ENCODE results near the gene NDE1.

The NDE1 gene

DNA sequence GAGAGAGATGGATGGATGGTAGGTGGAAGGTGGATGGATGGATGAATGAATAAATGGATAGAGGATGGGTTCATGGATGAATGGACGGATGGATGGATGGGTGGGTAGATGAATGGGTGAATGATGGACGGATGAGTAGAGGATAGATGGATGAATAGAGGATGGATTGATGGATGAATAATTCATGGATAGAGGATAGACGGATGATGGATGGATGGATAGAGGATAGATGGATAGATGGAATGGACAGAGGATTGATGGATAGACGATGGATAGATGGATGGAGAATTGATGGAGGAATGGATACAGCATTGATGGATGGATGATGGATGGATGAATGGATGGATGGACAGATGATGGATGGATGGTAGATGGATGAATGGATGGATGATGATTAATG lies 115.1 kb downstream of the NDE1 start:
- in situ Hi-C loops (cut with HindIII; ENCODE audit: low sequenced_read_pairs), result no loop called here
- TF ChIP-seq, protein P1, sequence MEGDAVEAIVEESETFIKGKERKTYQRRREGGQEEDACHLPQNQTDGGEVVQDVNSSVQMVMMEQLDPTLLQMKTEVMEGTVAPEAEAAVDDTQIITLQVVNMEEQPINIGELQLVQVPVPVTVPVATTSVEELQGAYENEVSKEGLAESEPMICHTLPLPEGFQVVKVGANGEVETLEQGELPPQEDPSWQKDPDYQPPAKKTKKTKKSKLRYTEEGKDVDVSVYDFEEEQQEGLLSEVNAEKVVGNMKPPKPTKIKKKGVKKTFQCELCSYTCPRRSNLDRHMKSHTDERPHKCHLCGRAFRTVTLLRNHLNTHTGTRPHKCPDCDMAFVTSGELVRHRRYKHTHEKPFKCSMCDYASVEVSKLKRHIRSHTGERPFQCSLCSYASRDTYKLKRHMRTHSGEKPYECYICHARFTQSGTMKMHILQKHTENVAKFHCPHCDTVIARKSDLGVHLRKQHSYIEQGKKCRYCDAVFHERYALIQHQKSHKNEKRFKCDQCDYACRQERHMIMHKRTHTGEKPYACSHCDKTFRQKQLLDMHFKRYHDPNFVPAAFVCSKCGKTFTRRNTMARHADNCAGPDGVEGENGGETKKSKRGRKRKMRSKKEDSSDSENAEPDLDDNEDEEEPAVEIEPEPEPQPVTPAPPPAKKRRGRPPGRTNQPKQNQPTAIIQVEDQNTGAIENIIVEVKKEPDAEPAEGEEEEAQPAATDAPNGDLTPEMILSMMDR (IDR thresholded peaks at IDR 0.05; ENCODE audit: low read depth, low read length), result no peak
- DNase-seq (ENCODE audit: low read depth, low spot score), result no peak
- H3K4me3 ChIP-seq (ENCODE audit: low read depth, low read length), result no peak overlapping the region

DNA sequence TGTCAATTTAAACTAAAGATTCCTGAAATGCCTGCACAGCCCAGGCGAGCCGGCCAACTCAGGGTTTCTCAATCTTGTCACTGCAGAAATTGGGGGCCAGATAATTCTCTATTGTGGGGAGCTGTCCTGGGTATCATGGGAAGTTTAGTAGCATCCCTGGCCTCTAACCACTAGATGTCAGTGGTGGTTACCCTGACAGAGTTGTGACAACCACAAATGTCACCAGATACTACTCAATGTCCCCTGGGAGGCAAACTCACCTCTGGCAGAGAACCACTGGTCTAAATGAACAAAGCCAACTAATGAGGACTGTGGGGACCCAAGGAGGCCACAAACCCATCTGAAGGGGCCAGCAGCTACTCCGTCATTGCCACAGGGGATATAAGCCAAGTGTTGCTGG lies 115.8 kb downstream of the NDE1 start:
- no peak overlapping the region for H3K4me3 ChIP-seq (ENCODE audit: low read depth, low read length)
- TF ChIP-seq, protein P1 (IDR thresholded peaks at IDR 0.05; ENCODE audit: low read depth, low read length), result peak; percentile 78
- in situ Hi-C loops (cut with HindIII; ENCODE audit: low sequenced_read_pairs), result no loop called here
- no peak for DNase-seq (ENCODE audit: low read depth, low spot score)

DNA sequence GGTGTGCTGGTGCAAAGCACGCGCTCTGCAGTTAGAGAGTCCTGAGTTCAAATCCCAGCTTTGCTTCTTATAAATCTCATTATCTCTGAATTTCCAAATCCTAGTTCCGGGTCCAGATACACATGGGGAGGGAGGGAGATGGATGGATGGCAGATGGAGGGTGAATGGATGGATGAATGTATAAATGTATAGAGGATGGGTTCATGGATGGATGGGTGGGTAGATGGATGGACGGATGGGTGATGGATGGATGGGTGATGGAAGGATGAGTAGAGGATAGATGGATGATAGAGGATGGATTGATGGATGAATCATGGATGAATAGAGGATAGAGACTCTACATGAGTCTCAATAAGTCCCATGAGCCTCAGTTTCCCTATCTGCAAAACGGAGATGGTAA lies 116.9 kb downstream of the NDE1 start:
- in situ Hi-C loops (cut with HindIII; ENCODE audit: low sequenced_read_pairs), result no loop called here
- TF ChIP-seq, protein P1 (IDR thresholded peaks at IDR 0.05; ENCODE audit: low read depth, low read length), result no peak
- H3K4me3 ChIP-seq (ENCODE audit: low read depth, low read length), result no peak overlapping the region
- no peak for DNase-seq (ENCODE audit: low read depth, low spot score)

DNA sequence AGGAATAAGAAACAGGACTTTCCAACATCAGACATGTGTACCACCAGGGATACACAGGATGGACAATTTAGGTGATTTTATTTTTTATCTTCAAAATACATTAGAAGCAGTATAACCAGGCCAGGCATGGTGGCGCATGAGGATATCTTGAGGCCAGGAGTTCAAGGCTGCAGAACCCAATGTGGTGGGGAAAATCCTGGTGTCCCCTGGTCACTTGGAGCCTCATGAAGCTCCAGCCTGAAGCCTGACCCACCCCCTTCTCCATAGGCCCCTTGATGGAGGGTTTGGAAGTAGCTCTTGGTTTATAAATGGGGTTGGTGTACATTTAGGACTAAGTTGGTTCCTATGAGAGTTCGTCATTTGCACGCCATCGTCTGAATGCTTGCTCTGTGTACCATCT lies 118.2 kb downstream of the NDE1 start:
- in situ Hi-C loops (cut with HindIII; ENCODE audit: low sequenced_read_pairs), result no loop called here
- no peak for DNase-seq (ENCODE audit: low read depth, low spot score)
- no peak overlapping the region for H3K4me3 ChIP-seq (ENCODE audit: low read depth, low read length)
- TF ChIP-seq, protein P1 (IDR thresholded peaks at IDR 0.05; ENCODE audit: low read depth, low read length), result no peak

DNA sequence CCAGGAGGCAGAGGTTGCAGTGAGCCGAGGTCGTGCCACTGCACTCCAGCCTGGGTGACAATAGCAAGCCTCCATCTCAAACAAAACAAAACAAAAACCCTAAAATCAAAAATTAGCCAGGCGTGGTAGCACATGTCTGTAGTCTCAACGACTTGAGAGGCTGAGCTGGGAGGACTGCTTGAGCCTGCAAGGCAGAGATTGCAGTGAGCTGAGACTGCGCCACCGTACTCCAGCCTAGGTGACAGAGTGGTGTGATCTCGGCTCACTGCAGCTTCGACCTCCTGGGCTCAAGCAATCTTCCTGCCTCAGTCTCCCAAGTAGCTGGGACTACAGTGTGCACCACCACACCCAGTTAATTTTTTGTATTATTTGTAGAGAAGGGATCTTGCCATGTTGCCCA lies 119.2 kb downstream of the NDE1 start:
- DNase-seq (ENCODE audit: low read depth, low spot score), result no peak
- TF ChIP-seq, protein P1 (IDR thresholded peaks at IDR 0.05; ENCODE audit: low read depth, low read length), result no peak
- H3K4me3 ChIP-seq (ENCODE audit: low read depth, low read length), result no peak overlapping the region
- in situ Hi-C loops (cut with HindIII; ENCODE audit: low sequenced_read_pairs), result no loop called here

DNA sequence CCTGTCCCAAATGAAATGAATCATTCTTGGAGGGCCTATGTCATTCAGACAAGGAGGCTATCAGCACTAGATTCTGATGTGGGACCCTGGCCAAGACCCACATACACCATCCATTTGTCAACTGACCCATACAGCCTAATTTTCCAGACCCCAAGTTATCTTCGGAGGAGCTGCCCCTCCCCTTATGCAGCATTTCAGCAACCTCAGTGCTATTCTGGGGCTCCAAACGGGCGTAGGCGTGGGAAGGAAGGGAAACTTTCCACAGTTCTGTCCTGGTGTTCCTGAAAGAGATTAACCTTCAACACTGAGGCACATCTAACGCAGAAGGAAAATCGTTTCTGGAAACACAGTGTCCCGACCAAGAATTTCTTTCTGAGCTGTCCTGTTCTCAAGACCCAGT lies 120.1 kb downstream of the NDE1 start:
- TF ChIP-seq, protein P1 (IDR thresholded peaks at IDR 0.05; ENCODE audit: low read depth, low read length), result no peak
- in situ Hi-C loops (cut with HindIII; ENCODE audit: low sequenced_read_pairs), result no loop called here
- H3K4me3 ChIP-seq (ENCODE audit: low read depth, low read length), result no peak overlapping the region
- DNase-seq (ENCODE audit: low read depth, low spot score), result no peak

DNA sequence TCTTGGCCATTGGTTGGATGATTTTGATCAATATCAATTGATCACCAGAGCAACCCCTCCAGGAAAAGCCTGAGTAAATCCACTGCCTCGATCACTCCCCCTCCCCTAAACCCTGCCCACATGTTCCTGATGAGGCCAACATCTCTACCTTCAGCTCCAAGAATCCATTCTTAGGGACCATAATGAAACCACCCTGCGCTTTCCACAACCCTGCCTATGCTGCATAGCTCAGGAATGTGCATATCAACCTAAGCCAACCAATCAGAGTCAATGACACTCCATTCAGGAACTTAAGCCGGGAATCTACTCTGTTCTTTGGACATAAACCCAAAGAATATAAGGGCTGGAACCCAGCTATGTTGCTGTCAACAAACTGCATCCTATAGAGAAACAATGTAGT lies 120.5 kb downstream of the NDE1 start:
- no peak overlapping the region for H3K4me3 ChIP-seq (ENCODE audit: low read depth, low read length)
- TF ChIP-seq, protein P1 (IDR thresholded peaks at IDR 0.05; ENCODE audit: low read depth, low read length), result no peak
- in situ Hi-C loops (cut with HindIII; ENCODE audit: low sequenced_read_pairs), result no loop called here
- no peak for DNase-seq (ENCODE audit: low read depth, low spot score)
